T-helper 2 cell (primary cell): Measurements from ENCODE around the gene SCUBE1.

Source experiments
- DNase-seq, 5 experiments: peaks; one replicate each; pipeline versions ENCODE4 v3.0.0 to v3.0.0-alpha.2; 2012 to 2022

Gene SCUBE1

GRCh38 chr22:43234264-43234988 is 108.7 kb downstream of the SCUBE1 start:
- DNase-seq: no peak

DNA sequence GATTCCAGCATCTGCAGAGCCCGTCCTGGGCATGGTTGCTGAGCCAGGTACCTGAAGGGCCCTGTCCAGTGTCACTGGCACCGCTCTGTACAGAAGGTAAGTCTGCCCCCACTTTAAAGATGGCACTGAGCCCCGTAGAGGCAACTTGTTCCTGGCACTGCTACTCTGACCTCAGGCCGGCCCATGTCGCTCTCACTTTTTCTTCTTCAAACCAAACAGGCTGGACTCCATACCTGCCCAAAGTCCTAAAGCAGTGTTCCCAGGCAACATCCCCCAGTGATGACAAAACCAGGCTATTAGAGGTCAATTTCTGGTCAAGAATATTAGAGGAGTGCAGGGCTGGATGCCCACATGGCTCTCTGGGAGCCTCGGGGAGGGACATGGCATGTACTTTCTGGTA is 109.6 kb downstream of the SCUBE1 start:
- no peak for DNase-seq

GRCh38 chr22:43232445-43232844 is 110.7 kb downstream of the SCUBE1 start:
- DNase-seq: no peak

GRCh38 chr22:43231724-43232034 is 111.5 kb downstream of the SCUBE1 start:
- no peak for DNase-seq

- DNase-seq: peak; percentile 25 to 63 (median 48)
These were observed 112.0 kb downstream of the SCUBE1 start for GRCh38 chr22:43230971-43231723.

DNA sequence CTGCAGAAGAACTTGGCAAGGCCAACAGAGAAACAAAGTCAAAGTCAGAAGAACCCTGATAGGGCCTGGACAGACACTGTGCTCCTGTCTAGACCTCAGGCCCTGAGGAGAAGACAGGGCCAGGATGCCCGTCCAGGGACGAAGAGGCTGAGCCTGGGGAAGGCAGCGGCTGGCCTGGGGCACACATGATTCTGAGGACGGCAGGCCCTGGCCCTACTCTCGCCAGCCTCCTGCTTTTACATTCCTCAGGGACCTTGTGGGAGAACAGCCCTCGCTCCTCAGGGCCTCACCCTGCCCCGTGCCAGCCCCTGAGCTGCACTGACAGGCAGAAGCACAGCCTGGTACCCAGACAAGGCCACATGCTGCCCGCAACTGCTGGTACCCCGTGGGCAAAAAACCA is 112.6 kb downstream of the SCUBE1 start:
- no peak for DNase-seq

GRCh38 chr22:43228863-43229262 is 114.3 kb downstream of the SCUBE1 start:
- no peak for DNase-seq

GRCh38 chr22:43228330-43228729 is 114.8 kb downstream of the SCUBE1 start:
- DNase-seq: peak in 1 of 5 experiments; percentile 20

- no peak for DNase-seq
These were observed 115.9 kb downstream of the SCUBE1 start for GRCh38 chr22:43227239-43227630.

GRCh38 chr22:43226377-43227238 is 116.6 kb downstream of the SCUBE1 start:
- no peak for DNase-seq

GRCh38 chr22:43225609-43226008 is 117.6 kb downstream of the SCUBE1 start:
- no peak for DNase-seq

DNA sequence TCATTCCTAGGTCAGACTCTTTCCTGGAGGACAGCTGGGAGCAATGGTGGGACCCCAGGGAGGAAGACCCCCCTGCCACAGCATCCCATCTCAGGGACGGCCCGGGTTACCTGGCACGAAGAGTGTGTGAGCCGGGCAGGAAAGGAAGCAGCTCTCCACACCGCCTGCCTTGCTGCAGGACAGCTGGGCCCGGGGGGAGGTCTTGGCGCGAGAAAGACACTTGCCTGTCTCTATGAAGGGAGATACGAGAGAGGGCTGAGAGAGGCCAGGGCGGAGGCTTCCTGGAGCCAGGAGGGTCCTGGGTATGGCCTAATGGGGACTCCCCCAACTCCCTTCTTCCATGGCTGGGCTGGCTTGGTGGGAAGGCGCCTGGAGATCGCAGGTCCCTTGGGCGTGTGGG is 120.2 kb downstream of the SCUBE1 start:
- DNase-seq: no peak

- DNase-seq: no peak
These were observed 120.9 kb downstream of the SCUBE1 start for GRCh38 chr22:43222262-43222661.

GRCh38 chr22:43220625-43221380 is 122.4 kb downstream of the SCUBE1 start:
- DNase-seq: no peak

DNA sequence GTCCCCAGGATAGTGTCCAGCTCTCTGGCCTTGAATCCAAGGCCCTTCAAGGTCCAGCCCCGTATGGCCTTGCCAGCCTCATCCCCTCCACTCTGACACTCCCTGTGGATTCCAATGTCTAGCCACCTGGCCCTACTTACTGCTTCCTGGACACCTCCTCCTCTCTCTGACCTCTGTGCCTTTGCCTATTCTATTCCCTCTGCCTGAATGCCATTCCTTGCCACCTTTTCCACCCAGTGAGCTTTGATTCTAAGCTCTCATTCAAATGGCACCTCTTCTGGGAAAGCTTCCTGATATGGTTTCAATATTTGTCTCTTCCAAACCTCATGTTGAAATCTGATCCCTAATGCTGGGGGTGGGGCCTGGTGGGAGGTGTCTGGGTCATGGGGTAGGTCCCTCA is 124.4 kb downstream of the SCUBE1 start:
- no peak for DNase-seq

DNA sequence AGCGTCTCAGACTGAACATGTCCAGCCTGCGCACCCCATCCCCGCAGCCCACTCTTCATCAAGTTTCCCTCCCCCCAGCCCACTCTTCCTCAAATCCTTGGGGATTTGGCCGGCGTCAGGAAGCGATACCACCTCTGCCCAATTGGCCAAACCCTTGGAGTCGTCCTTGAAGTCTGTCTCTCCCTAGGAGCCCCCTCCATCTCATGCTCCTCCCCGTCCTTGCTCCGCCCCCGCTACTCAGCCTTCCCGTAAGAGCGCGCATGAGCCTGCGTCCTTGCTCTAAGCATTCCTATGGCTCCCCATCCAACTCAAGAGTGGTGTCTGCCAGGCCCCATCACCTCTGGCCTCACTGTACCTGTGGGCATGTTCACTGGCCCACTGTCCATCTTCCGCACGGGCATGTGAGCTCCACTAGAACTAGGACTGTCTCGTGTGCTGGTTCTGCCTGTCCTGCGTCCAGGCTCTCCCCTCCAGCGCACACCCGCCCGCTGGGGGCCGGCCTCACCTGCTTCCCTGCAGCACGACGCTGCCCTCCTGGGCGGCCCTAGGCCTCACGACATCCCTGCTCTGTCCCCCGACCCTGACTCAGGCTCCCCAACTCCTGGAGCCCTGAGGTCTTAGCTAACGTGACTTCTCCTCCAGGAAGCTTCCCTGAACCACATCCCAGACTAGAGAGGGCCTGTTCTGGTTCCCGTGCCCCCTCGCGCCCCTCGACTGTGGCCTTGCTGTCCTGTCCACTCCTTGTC is 125.7 kb downstream of the SCUBE1 start:
- DNase-seq: no peak

DNA sequence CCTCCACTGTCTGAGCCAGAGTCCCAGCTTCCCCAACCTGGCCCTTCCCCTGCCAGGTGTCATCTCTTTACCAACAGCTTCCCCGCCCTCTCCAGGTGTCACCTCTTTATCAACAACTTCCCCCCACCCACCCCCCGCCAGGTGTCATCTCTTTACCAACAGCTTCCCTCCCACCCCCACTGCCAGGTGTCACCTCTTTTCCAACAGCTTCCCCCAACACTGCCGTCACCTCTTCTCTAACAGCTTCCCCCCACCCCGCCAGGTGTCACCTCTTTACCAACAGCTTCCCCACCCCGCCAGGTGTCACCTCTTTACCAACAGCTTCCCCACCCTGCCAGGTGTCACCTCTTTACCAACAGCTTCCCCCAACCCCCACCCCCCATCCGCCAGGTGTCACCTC is 126.4 kb downstream of the SCUBE1 start:
- DNase-seq: no peak

DNA sequence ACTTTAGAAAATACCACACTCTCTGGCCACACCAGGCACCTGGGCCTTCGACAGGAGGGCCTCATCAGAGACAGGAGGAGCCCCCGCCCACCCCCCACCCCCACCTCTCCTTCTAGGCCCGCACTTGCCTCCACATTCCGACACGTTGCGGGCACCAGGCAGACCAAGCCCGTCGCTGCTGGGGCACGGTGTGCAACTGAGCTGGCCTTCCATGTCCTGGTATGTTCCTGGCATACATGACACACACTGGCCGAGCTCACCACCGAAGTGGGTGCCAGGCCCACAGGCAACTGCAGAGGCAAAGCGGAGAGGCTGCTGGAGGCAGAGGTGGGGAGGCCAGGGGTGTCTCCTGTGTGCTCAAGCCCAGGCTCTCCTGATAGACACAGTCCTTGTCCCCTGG is 129.2 kb downstream of the SCUBE1 start:
- no peak for DNase-seq

DNA sequence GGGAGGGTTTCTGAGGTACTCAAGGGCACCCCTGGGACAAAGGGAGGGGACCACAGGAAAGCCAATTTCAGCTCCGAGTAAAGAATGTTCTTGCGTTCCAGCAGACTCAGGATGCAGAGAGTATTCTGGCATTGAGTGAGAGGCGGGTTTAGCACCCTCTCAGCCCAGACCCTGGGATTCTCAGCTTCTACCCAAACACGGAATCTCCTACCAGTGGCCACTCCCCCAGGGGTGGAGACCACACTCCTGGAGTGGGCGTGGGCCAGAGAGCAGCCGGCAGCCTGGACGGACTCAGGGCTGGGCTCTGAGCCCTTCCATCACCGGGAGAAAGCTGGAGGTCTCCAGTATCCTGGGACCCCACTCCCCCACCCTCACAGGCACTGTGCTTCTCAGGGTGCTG is 130.1 kb downstream of the SCUBE1 start:
- no peak for DNase-seq

- no peak for DNase-seq
These were observed 130.7 kb downstream of the SCUBE1 start for GRCh38 chr22:43212434-43212952.

- DNase-seq: no peak
These were observed 131.2 kb downstream of the SCUBE1 start for GRCh38 chr22:43211941-43212433.
